KMS-11 (cell line): ENCODE measurements around the gene MCHR1.

Source experiments
- H2AFZ ChIP-seq: fragments of 200-600 bp; sonication (generic); 2 replicates; pipeline ENCODE4 v1.6.1; 2016; ENCODE audit warnings: antibody characterized with exemption, mixed run types, low read depth
- H3K27ac ChIP-seq: fragments of 200-600 bp; sonication (generic); 2 replicates; pipeline ENCODE4 v1.6.1; 2016; ENCODE audit warnings: mild to moderate bottlenecking, mixed run types
- H3K27me3 ChIP-seq: fragments of 200-600 bp; sonication (generic); 2 replicates; pipeline ENCODE4 v1.6.1; 2017; ENCODE audit warnings: mild to moderate bottlenecking, low read depth, mixed run types, moderate library complexity; ENCODE audit not compliant: insufficient read depth
- H3K36me3 ChIP-seq: fragments of 200-600 bp; sonication (generic); 2 replicates; pipeline ENCODE4 v1.6.1; 2017; ENCODE audit warnings: mild to moderate bottlenecking, mixed run types; ENCODE audit not compliant: insufficient read depth
- H3K4me1 ChIP-seq: fragments of 200-600 bp; sonication (generic); 2 replicates; pipeline ENCODE4 v1.6.1; 2016; ENCODE audit warnings: mild to moderate bottlenecking, low read depth, mixed run types; ENCODE audit not compliant: poor library complexity, severe bottlenecking
- H3K4me2 ChIP-seq: fragments of 200-600 bp; sonication (generic); 2 replicates; pipeline ENCODE4 v1.7.0; 2016; ENCODE audit warnings: mild to moderate bottlenecking, mixed run types
- H3K4me3 ChIP-seq: fragments of 200-600 bp; sonication (generic); IDR thresholded peaks from 2 replicates; pipeline ENCODE4 v1.6.1; 2017; ENCODE audit warnings: low read depth, low read length, mixed read lengths; ENCODE audit not compliant: insufficient read depth
- H3K79me2 ChIP-seq: fragments of 200-600 bp; sonication (generic); 2 replicates; pipeline ENCODE4 v1.6.1; 2016; ENCODE audit warnings: low read depth, mixed run types; ENCODE audit not compliant: insufficient read depth
- H3K9ac ChIP-seq: fragments of 200-600 bp; sonication (generic); 2 replicates; pipeline ENCODE4 v1.6.1; 2016; ENCODE audit warnings: mild to moderate bottlenecking, mixed run types
- H4K20me1 ChIP-seq: fragments of 200-600 bp; sonication (generic); 2 replicates; pipeline ENCODE4 v1.6.1; 2016; ENCODE audit warnings: mild to moderate bottlenecking, mixed run types; ENCODE audit not compliant: insufficient read depth
- TF ChIP-seq, protein P1 (sequence below): fragments of 200-600 bp; sonication (generic); conservative IDR thresholded peaks from 2 replicates; pipeline ENCODE4 v1.6.1; 2017; ENCODE audit warnings: low read depth, mild to moderate bottlenecking, antibody characterized with exemption, low read length, moderate library complexity, mixed read lengths

Gene MCHR1

DNA sequence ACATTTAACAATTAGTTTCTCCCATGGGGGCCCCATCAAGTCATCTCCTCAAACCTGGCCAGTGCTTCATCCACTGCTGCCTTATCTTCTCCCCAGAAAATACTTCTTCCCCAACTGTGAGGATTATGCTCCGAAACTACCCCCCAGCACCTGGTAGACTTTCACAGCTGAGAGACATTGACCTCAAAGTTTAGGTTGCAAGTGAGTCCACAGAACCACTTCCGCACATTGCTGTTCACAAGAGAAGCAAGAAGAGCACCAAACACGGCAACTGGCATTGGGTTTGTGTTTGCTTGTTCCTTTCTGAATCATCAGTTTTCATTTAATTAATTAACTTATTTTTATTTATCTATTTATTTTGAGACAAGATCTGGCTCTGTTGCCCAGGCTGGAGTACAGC lies 6.1 kb downstream of the MCHR1 start:
- TF ChIP-seq, protein P1, sequence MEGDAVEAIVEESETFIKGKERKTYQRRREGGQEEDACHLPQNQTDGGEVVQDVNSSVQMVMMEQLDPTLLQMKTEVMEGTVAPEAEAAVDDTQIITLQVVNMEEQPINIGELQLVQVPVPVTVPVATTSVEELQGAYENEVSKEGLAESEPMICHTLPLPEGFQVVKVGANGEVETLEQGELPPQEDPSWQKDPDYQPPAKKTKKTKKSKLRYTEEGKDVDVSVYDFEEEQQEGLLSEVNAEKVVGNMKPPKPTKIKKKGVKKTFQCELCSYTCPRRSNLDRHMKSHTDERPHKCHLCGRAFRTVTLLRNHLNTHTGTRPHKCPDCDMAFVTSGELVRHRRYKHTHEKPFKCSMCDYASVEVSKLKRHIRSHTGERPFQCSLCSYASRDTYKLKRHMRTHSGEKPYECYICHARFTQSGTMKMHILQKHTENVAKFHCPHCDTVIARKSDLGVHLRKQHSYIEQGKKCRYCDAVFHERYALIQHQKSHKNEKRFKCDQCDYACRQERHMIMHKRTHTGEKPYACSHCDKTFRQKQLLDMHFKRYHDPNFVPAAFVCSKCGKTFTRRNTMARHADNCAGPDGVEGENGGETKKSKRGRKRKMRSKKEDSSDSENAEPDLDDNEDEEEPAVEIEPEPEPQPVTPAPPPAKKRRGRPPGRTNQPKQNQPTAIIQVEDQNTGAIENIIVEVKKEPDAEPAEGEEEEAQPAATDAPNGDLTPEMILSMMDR: no peak
- no peak overlapping the region for H3K4me3 ChIP-seq

GRCh38 chr22:40687706-40688105 lies 8.4 kb downstream of the MCHR1 start:
- TF ChIP-seq, protein P1: no peak
- no peaks in the 10 kb centered on the region for H4K20me1 ChIP-seq
- no peaks in the 10 kb centered on the region for H3K79me2 ChIP-seq
- peaks cover 10% of the 10 kb centered on the region for H3K4me1 ChIP-seq
- no peaks in the 10 kb centered on the region for H3K27me3 ChIP-seq
- H3K4me2 ChIP-seq: no peak overlapping the region
- no peak overlapping the region for H3K9ac ChIP-seq
- no peaks in the 10 kb centered on the region for H3K36me3 ChIP-seq
- H2AFZ ChIP-seq: no peak overlapping the region
- H3K27ac ChIP-seq: no peak overlapping the region
- no peak overlapping the region for H3K4me3 ChIP-seq

More for the DNA sequence above, 6.1 kb downstream of the MCHR1 start:
- Histone ChIP-seq H3K79me2 (no peaks in the 10 kb centered on the region), H3K4me1 (peaks cover 16% of the 10 kb centered on the region), H3K9ac (no peak overlapping the region), H3K27me3 (no peaks in the 10 kb centered on the region), H3K4me2 (no peak overlapping the region), H4K20me1 (no peaks in the 10 kb centered on the region), H2AFZ (no peak overlapping the region), H3K36me3 (no peaks in the 10 kb centered on the region), H3K27ac (no peak overlapping the region)

- H3K4me2 ChIP-seq: no peak overlapping the region
- no peaks in the 10 kb centered on the region for H4K20me1 ChIP-seq
- H3K4me3 ChIP-seq: no peak overlapping the region
- H3K36me3 ChIP-seq: no peaks in the 10 kb centered on the region
- H3K4me1 ChIP-seq: no peaks in the 10 kb centered on the region
- no peaks in the 10 kb centered on the region for H3K79me2 ChIP-seq
- TF ChIP-seq, protein P1: no peak
- H3K27me3 ChIP-seq: no peaks in the 10 kb centered on the region
- no peak overlapping the region for H3K9ac ChIP-seq
- no peak overlapping the region for H3K27ac ChIP-seq
- no peak overlapping the region for H2AFZ ChIP-seq
Measured at GRCh38 chr22:40690370-40690769, 11.1 kb downstream of the MCHR1 start.

- Histone ChIP-seq H3K27me3 (no peaks in the 10 kb centered on the region), H3K4me1 (no peaks in the 10 kb centered on the region), H3K79me2 (no peaks in the 10 kb centered on the region), H2AFZ (no peak overlapping the region), H3K4me3 (no peak overlapping the region), H3K9ac (no peak overlapping the region), H4K20me1 (no peaks in the 10 kb centered on the region), H3K36me3 (no peaks in the 10 kb centered on the region), H3K4me2 (no peak overlapping the region), H3K27ac (no peak overlapping the region)
- TF ChIP-seq, protein P1: no peak
Measured at GRCh38 chr22:40691532-40691931, 12.2 kb downstream of the MCHR1 start.
